ENCODE data around the gene AIFM2.
"Not testable (repeated sequence)": the region's sequence is repeated elsewhere in the genome, so short reads cannot be mapped to it uniquely, and the experiment has no call there.

The AIFM2 gene

DNA sequence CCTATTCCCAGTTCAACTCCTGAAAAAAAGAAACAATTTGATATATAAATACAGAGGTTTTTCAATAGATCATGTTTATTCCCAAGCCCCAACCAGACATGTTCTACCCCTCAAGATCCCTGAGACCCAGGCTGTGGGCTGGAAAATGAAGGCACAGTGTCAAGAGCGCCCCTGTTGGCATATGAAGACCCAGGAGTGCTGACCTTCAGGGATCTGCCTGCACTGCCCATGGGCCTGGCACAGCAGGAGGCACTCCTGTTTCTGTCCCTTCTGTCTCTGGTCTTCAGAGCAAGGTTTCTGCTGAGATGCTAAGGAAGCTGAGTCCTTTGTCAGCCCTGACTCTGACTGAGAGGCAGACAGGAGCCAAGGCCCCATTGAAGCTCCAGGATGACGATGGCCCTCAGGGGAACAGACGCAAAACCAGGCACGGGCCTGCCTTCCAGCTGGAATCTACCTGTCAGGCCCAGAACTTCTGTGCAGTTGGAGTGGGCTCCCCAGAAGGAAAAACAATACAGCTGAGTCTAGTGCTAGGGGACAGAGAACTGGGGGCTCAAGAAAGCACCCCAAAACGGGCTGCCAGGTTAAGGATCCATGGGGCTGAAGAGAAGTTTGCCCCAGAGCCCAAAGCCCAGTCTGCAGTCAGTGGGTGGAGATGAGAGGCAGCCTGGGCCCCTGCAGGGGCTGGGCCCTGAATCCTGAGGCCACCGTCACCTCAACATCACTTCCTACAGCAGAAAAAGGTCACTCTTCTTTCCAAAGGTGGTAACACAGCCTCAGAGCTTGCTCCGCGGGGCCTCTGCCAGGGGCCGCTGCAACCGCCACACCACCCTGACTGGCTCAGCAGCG is 6.7 kb upstream of the AIFM2 start:
- no peak for DNase-seq
- no peak overlapping the region for H3K4me3 Mint-ChIP-seq
- H3K9me3 Mint-ChIP-seq: no peaks in the 10 kb centered on the region
- H3K36me3 Mint-ChIP-seq (ENCODE audit: low read depth): peaks cover 29% of the 10 kb centered on the region
- no peaks in the 10 kb centered on the region for H3K27me3 Mint-ChIP-seq
- peaks cover 22% of the 10 kb centered on the region for H3K4me1 Mint-ChIP-seq (ENCODE audit: low read depth)
- peak overlapping the region; percentile 4 for H3K27ac Mint-ChIP-seq

DNA sequence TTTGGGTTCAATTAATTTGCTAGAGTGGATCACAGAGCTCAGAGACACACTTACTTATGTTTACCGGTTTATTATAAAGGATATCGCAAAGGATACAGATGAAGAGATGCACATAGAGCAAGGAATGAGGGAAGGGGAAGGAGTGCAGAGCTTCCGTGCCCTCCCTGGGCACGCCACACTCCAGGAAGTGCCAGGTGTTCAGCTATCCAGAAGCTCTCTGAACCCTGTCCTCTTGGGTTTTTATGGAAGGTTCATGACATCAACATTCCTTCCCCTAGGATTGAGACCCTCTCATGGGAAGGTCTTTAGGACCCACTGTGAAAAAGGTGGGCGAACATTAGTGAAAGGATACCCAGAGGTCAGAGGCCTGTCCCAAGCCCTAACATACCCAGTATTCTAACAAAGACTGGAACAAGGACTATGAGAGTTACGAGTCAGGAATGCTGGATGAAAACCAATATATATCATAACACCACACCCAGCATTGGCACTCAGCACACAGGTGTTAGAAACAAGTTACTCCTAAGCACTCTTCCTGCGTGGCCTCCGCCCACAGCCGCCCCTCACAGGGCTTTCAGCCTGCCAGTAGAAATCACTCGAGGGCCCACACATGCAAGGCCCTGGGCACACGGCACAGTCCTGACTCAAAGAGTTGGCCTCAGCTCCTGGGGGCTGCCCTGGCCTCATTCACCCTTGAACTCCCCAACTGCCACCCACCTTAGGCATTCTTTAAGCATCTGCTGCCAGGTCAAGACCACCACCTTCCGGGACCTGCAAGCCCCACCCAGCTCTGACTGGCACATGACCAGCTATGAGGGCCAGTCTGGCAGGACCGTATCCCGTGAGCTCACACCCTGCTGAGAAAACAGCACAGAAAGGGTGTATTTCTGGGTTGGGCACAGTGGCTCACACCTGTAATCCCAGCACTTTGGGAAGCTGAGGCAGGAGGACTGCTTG is 5.6 kb upstream of the AIFM2 start:
- Mint-ChIP-seq H3K4me3 (no peak overlapping the region), H3K27ac (no peak overlapping the region), H3K9me3 (no peaks in the 10 kb centered on the region), H3K27me3 (no peaks in the 10 kb centered on the region), H3K36me3 (ENCODE audit: low read depth) (peaks cover 25% of the 10 kb centered on the region), H3K4me1 (ENCODE audit: low read depth) (peaks cover 11% of the 10 kb centered on the region)
- no peak for DNase-seq

DNA sequence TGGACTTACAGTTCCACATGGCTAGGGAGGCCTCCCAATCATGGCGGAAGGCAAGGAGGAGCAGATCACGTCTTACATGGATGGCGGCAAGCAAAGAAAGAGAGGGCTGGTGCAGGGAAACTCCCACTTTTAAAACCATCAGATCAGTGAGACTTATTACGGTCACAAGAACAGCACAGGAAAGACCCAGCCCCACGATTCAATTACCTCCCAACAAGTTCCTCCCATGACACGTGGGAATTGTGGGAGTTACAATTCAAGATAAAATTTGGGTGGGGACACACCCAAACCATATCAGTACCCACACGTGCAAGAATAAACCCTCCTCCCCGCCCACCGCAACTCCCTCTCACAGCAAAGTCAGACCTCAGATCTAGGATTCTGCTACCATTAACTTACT is 4.5 kb upstream of the AIFM2 start:
- Mint-ChIP-seq H3K9me3 (no peaks in the 10 kb centered on the region), H3K27me3 (peaks cover under 1% of the 10 kb centered on the region), H3K4me1 (ENCODE audit: low read depth) (peaks cover 13% of the 10 kb centered on the region), H3K4me3 (no peak overlapping the region), H3K36me3 (ENCODE audit: low read depth) (peaks cover 23% of the 10 kb centered on the region), H3K27ac (no peak overlapping the region)
- peak; percentile 7 for DNase-seq

DNA sequence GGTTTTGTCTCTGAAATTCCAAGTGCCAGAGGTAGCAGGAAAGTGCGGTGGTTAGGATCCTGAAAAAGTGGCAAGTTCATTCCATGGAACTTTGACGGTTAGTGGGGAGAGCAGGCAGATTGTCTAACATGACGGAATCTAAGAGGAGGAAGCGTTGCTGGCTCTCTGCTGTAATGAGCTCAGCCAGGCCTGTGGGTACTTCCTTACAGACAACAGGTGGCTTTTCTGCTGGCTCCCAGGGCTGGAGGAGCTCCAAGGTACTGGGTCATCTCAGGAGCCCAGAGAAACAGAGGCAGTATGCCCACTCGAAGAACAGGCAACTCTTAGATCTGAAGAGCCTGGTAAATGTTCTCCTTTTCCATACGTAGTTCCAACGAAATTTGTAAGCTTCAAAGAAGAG is 3.1 kb upstream of the AIFM2 start:
- no peak overlapping the region for H3K4me3 Mint-ChIP-seq
- H3K27ac Mint-ChIP-seq: no peak overlapping the region
- peaks cover 26% of the 10 kb centered on the region for H3K36me3 Mint-ChIP-seq (ENCODE audit: low read depth)
- peaks cover 25% of the 10 kb centered on the region for H3K4me1 Mint-ChIP-seq (ENCODE audit: low read depth)
- DNase-seq: peak; percentile 17
- H3K9me3 Mint-ChIP-seq: no peaks in the 10 kb centered on the region
- H3K27me3 Mint-ChIP-seq: peaks cover 2% of the 10 kb centered on the region

DNA sequence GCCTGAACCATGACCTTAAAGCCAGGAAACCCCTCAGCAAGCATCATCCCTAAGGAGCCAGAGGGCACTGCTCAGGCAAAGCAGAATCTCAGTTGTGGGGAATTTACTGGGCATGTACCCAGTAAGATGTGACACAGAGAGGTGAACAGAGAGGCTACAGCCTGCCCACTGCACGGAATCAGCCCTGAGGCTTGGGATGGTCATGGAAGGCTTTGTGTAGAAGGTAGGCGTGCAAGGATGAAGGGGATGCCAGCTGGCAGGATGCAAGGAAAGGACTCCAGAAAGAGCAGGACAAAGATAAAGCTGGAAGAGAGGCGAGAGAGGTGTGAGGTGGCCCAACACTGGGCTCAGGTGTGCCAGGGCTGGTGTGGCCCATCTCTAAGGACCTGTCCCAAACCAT is 2.4 kb upstream of the AIFM2 start:
- peaks cover 22% of the 10 kb centered on the region for H3K36me3 Mint-ChIP-seq (ENCODE audit: low read depth)
- H3K27me3 Mint-ChIP-seq: peaks cover 2% of the 10 kb centered on the region
- no peaks in the 10 kb centered on the region for H3K9me3 Mint-ChIP-seq
- peaks cover 28% of the 10 kb centered on the region for H3K4me1 Mint-ChIP-seq (ENCODE audit: low read depth)
- no peak for DNase-seq
- no peak overlapping the region for H3K27ac Mint-ChIP-seq
- no peak overlapping the region for H3K4me3 Mint-ChIP-seq

DNA sequence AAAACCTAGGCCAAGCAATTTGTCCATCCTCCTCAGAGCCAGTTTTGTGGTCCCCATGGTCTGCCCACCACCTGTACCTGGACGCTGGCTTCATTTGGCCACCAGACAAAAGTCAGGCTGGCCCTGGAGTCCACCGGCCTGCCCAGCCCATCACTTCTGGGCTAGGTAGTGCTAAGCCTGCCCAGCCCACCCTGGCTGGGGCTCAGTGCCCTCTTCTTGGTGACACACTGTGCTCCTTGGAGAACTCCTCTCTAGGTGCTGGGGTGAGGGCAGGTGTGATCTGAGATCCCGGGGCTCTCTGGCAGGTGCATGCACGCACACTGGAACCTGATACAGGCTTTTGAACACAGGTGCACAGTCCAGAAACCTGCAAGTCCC is 1.1 kb downstream of the AIFM2 start:
- Mint-ChIP-seq H3K4me3 (peak overlapping the region; percentile 84), H3K27ac (peak overlapping the region; percentile 93), H3K36me3 (ENCODE audit: low read depth) (peaks cover 11% of the 10 kb centered on the region), H3K27me3 (peaks cover 2% of the 10 kb centered on the region), H3K4me1 (ENCODE audit: low read depth) (peaks cover 26% of the 10 kb centered on the region), H3K9me3 (no peaks in the 10 kb centered on the region)
- DNase-seq: no peak

DNA sequence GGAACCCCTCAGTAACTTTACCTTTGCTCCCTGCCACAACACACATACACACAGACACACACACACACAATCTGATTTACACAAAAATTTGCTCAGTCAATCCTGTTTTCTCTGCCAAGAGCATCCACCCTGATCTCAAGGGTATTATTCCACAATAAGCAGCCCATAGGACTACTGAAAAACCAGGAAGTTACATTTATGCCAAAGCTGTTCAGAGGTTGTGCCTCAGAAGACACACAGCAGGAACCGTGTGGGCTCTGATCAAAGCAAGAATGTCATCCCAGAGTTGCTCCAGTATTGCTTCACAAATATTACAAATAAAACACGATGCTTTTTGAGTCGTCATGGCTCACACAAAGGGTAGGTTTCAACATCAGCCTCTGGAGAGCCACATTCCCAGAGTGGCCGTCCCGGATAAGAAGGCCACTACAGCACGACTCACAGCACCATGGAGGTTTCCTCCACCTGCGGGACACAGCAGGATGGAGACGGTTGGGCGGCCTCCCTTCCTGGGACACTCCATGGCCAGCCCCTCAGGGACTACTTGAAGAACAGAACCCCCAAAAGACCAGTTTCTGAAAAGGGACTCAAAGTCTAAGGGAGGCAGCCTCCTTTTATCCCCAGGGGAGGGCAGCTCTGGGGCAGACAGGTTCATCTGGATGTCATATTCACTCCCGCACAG is 1.6 kb downstream of the AIFM2 start:
- peaks cover 26% of the 10 kb centered on the region for H3K4me1 Mint-ChIP-seq (ENCODE audit: low read depth)
- peaks cover 11% of the 10 kb centered on the region for H3K36me3 Mint-ChIP-seq (ENCODE audit: low read depth)
- H3K9me3 Mint-ChIP-seq: no peaks in the 10 kb centered on the region
- H3K4me3 Mint-ChIP-seq: peak overlapping the region; percentile 84
- DNase-seq: peak; percentile 28
- H3K27me3 Mint-ChIP-seq: peaks cover 2% of the 10 kb centered on the region
- H3K27ac Mint-ChIP-seq: no peak overlapping the region

DNA sequence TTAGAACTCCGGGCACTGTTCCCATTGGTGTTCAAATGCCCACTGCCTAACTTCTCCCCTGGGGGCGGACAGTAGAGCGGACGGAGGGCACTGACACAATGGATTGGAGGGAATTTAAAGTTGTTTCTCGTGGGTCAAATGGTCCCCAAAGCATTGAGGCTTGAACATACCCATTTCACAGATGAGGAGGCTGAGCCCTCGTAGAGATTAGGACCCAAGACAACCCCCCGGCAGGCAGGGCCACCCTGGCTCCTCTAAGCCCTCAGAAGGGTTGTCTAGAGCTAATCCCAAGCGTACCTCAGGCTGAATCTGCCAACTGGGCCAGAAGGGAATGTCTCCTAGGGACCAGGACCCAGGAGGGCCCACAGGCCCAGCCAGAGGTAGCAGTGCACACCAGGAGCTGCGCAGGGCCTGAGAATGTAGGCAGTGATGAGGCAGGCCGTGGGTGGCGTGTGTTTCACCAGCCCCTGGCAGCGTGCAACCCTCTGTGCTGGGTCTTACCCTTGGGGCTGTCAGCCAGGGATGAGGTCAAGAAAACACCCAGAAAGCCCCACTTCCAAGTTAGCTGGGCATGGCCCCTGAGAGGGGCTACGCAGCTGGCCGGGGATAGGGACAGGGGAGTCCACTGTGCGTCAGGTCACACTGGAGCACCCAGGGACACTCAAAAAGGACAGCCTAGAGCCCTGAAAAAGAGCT is 5.8 kb downstream of the AIFM2 start:
- H3K4me3 Mint-ChIP-seq: no peak overlapping the region
- no peak for DNase-seq
- H3K27ac Mint-ChIP-seq: no peak overlapping the region
- H3K27me3 Mint-ChIP-seq: no peaks in the 10 kb centered on the region
- peaks cover 15% of the 10 kb centered on the region for H3K36me3 Mint-ChIP-seq (ENCODE audit: low read depth)
- no peaks in the 10 kb centered on the region for H3K9me3 Mint-ChIP-seq
- H3K4me1 Mint-ChIP-seq (ENCODE audit: low read depth): peaks cover 13% of the 10 kb centered on the region

DNA sequence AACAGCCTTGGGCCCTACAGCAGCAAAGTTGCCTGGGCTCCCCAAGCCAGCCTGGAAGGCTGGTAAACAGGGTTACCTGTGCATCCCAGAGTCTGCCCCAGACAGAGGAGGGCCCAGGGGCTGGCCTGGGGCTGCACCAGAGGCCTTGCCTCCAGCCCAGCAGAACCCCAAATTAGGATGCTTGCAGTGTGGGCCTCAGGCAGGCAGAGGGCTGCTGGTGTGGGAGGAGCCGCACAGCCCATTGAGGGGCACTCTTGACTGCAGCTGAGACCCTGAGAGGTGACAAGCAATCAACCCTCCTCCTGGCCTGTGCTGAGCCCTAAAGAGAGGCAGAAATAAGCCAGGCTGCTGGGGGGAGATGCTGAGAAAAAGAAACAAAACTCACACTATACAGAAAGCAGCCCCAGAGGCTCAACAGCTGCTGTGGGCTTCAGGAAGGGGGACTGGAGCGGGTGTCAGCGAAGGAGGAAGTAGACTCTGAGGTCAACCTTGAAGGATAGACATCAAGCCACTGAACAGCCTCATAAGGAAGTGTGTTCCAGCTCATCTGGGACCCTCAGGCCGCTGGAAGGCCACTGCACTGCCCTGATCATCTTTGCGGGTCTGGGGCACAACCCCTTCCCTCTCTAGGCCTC is 6.6 kb downstream of the AIFM2 start:
- peaks cover 17% of the 10 kb centered on the region for H3K36me3 Mint-ChIP-seq (ENCODE audit: low read depth)
- no peaks in the 10 kb centered on the region for H3K27me3 Mint-ChIP-seq
- peaks cover 7% of the 10 kb centered on the region for H3K4me1 Mint-ChIP-seq (ENCODE audit: low read depth)
- no peak overlapping the region for H3K4me3 Mint-ChIP-seq
- no peak overlapping the region for H3K27ac Mint-ChIP-seq
- no peak for DNase-seq
- H3K9me3 Mint-ChIP-seq: no peaks in the 10 kb centered on the region

DNA sequence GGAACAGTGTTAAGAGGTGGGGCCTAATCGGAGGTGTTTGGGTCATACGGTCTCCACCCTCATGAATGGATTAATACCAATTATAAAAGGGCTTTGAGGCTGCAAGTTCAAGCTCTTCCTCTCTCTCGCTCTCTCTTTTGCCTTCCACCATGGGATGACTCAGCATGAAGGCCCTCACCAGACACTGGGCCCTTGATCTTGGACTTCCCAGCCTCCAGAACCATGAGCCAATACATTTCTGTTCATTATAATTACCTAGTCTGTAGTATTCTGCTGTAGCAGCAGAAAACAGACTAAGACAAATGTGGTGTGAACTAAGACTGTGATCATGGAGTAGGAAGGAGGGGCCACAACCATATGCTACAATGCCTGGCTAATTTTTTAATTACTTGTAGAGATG is 7.7 kb downstream of the AIFM2 start:
- Mint-ChIP-seq H3K4me1 (ENCODE audit: low read depth) (no peaks in the 10 kb centered on the region), H3K9me3 (no peaks in the 10 kb centered on the region), H3K27ac (no peak overlapping the region), H3K27me3 (no peaks in the 10 kb centered on the region), H3K4me3 (no peak overlapping the region), H3K36me3 (ENCODE audit: low read depth) (peaks cover 24% of the 10 kb centered on the region)
- no peak for DNase-seq

DNA sequence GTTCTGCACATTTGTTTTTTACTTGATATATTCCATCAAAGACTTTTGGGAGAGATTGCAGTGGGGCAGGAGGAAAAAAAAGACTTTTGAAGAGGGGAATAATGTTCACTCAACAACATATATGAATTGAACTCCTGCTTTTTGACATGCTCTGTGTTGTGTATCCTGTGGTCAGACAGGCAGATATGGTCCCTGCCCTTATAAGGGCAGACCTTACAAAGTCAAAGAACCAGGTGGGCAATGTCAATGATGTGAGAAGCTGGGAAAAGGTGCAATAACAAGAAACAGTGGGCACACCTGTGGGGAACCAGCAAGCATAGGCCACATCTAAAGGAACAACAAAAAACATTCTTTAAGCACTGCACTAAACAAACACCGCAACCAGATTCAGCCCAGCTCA is 8.2 kb downstream of the AIFM2 start:
- no peak overlapping the region for H3K4me3 Mint-ChIP-seq
- H3K9me3 Mint-ChIP-seq: no peaks in the 10 kb centered on the region
- H3K27me3 Mint-ChIP-seq: no peaks in the 10 kb centered on the region
- no peaks in the 10 kb centered on the region for H3K4me1 Mint-ChIP-seq (ENCODE audit: low read depth)
- no peak overlapping the region for H3K27ac Mint-ChIP-seq
- H3K36me3 Mint-ChIP-seq (ENCODE audit: low read depth): peaks cover 28% of the 10 kb centered on the region
- DNase-seq: no peak

DNA sequence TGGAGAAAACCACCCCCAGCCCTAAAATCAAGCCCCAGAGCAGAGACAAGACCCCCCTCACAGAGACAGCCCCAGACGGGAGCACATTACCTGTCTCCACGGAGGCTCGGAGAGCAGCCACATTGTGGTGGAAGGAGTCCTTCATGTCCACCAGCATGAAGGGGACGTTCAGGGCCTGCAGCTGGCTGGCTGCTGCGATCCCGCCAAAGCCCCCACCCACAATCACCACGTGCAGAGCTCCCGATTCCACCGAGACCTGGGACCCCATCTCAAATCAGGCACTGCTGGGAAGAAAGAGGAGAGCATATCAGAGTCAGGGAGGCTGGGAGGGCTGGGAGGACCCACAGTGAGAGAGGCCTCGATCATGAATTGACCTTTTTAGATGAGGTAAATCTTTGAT is 8.8 kb downstream of the AIFM2 start:
- Mint-ChIP-seq H3K9me3 (no peaks in the 10 kb centered on the region), H3K27ac (no peak overlapping the region), H3K4me3 (no peak overlapping the region), H3K36me3 (ENCODE audit: low read depth) (peaks cover 29% of the 10 kb centered on the region), H3K27me3 (no peaks in the 10 kb centered on the region), H3K4me1 (ENCODE audit: low read depth) (no peaks in the 10 kb centered on the region)
- no peak for DNase-seq

DNA sequence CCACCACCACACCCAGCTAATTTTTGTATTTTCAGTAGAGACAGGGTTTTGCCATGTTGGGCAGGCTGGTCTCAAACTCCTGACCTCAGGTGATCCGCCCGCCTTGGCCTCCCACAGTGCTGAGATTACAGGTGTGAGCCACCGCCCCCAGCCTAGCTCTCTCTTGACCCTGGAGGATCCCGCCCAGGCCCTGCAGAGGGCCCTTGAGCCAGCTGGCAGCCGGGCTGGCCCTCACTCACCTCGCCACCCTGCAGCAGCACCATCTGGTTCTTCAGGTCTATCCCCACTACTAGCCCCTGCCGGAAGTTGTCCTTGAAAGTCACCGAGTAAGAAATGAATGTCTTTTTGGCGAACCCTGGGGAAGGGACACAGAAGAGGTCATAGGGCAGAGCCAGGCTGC is 9.5 kb downstream of the AIFM2 start:
- not testable (repeated sequence) for H3K27me3 Mint-ChIP-seq; DNase-seq; H3K4me1 Mint-ChIP-seq (ENCODE audit: low read depth); H3K27ac Mint-ChIP-seq; H3K4me3 Mint-ChIP-seq; H3K9me3 Mint-ChIP-seq
- peaks cover 27% of the 10 kb centered on the region for H3K36me3 Mint-ChIP-seq (ENCODE audit: low read depth)

DNA sequence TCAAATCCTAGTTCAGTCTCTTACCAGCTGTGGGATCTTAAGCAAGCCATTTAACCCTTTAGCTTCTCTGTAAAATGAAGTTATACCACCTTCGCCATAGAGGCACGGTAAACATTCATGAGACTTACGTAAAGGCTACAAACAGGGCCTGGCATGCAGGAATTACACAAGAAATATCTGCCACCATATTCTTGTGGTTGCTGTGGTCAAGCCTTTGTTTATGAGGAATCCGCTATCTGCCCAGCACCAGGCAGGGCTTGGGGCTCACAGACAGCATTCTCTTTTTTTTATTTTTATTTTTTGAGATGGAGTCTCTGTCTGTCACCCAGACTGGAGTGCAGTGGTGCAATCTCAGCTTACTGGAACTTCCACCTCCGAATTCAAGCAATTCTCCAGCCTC is 9.9 kb downstream of the AIFM2 start:
- no peak overlapping the region for H3K4me3 Mint-ChIP-seq
- peaks cover 30% of the 10 kb centered on the region for H3K36me3 Mint-ChIP-seq (ENCODE audit: low read depth)
- no peaks in the 10 kb centered on the region for H3K27me3 Mint-ChIP-seq
- DNase-seq: no peak
- H3K9me3 Mint-ChIP-seq: no peaks in the 10 kb centered on the region
- H3K4me1 Mint-ChIP-seq (ENCODE audit: low read depth): no peaks in the 10 kb centered on the region
- H3K27ac Mint-ChIP-seq: no peak overlapping the region
